ENCODE data around the gene ZAR1. TPM values are rescaled to one million over a fixed set of nuclear protein-coding genes. Genes with fewer than 3 reads are reported as not detected.
"Not testable (repeated sequence)": the region's sequence is repeated elsewhere in the genome, so short reads cannot be mapped to it uniquely, and the experiment has no call there.

ZAR1 gene
- not detected in 2 replicates for total RNA-seq

GRCh38 chr4:48490012-48490679, at the start of gene ZAR1:
TSS of gene ZAR1 (plus strand) at chr4:48490252. CDS start at chr4:48490292, 40 bp downstream.
- intact Hi-C loops (cut with micrococcal nuclease): no loop called here
- no peaks in the 10 kb centered on the region for H3K9me3 Mint-ChIP-seq
- H3K4me3 Mint-ChIP-seq: peak within 1 kb of the TSS; percentile 33
- DNase-seq (ENCODE audit: low spot score): no peak
- peaks cover 56% of the 10 kb centered on the region for H3K27me3 Mint-ChIP-seq (ENCODE audit: insufficient read depth)
- no peaks in the 10 kb centered on the region for H3K4me1 Mint-ChIP-seq (ENCODE audit: low read depth)
- H3K27ac Mint-ChIP-seq: no peak within 1 kb of the TSS
- H3K36me3 Mint-ChIP-seq (ENCODE audit: low read depth): no peaks in the 10 kb centered on the region

GRCh38 chr4:48440914-48441313, 49.1 kb upstream of the ZAR1 start:
- DNase-seq (ENCODE audit: low spot score); H3K36me3 Mint-ChIP-seq (ENCODE audit: low read depth); H3K4me3 Mint-ChIP-seq; H3K4me1 Mint-ChIP-seq (ENCODE audit: low read depth); H3K27ac Mint-ChIP-seq; intact Hi-C loops (cut with micrococcal nuclease); H3K9me3 Mint-ChIP-seq: not testable (repeated sequence)
- peaks cover 20% of the 10 kb centered on the region for H3K27me3 Mint-ChIP-seq (ENCODE audit: insufficient read depth)

- no peaks in the 10 kb centered on the region for H3K9me3 Mint-ChIP-seq
- no peaks in the 10 kb centered on the region for H3K36me3 Mint-ChIP-seq (ENCODE audit: low read depth)
- no peak overlapping the region for H3K27ac Mint-ChIP-seq
- DNase-seq (ENCODE audit: low spot score): no peak
- no peak overlapping the region for H3K4me3 Mint-ChIP-seq
- H3K4me1 Mint-ChIP-seq (ENCODE audit: low read depth): no peaks in the 10 kb centered on the region
- intact Hi-C loops (cut with micrococcal nuclease): loop anchor here (1.0 kb wide), 2 partner anchors 101 to 518 kb away; no protein-coding TSS in a partner anchor
- H3K27me3 Mint-ChIP-seq (ENCODE audit: insufficient read depth): peaks cover 6% of the 10 kb centered on the region
Observed at GRCh38 chr4:48445704-48446103, 44.3 kb upstream of the ZAR1 start.

GRCh38 chr4:48446642-48447041, 43.4 kb upstream of the ZAR1 start:
- H3K36me3 Mint-ChIP-seq (ENCODE audit: low read depth): no peaks in the 10 kb centered on the region
- H3K27me3 Mint-ChIP-seq (ENCODE audit: insufficient read depth): peaks cover 2% of the 10 kb centered on the region
- intact Hi-C loops (cut with micrococcal nuclease): no loop called here
- H3K27ac Mint-ChIP-seq: no peak overlapping the region
- DNase-seq (ENCODE audit: low spot score): no peak
- H3K4me3 Mint-ChIP-seq: no peak overlapping the region
- H3K9me3 Mint-ChIP-seq: no peaks in the 10 kb centered on the region
- no peaks in the 10 kb centered on the region for H3K4me1 Mint-ChIP-seq (ENCODE audit: low read depth)

GRCh38 chr4:48449151-48449550, 40.9 kb upstream of the ZAR1 start:
- Mint-ChIP-seq H3K27me3 (ENCODE audit: insufficient read depth) (no peaks in the 10 kb centered on the region), H3K36me3 (ENCODE audit: low read depth) (no peaks in the 10 kb centered on the region)

GRCh38 chr4:48450740-48451139, 39.3 kb upstream of the ZAR1 start:
- Mint-ChIP-seq H3K9me3 (no peaks in the 10 kb centered on the region), H3K4me3 (no peak overlapping the region), H3K27me3 (ENCODE audit: insufficient read depth) (peaks cover 4% of the 10 kb centered on the region), H3K27ac (no peak overlapping the region), H3K36me3 (ENCODE audit: low read depth) (no peaks in the 10 kb centered on the region), H3K4me1 (ENCODE audit: low read depth) (no peaks in the 10 kb centered on the region)
- intact Hi-C loops (cut with micrococcal nuclease): no loop called here
- DNase-seq (ENCODE audit: low spot score): no peak

More at GRCh38 chr4:48449151-48449550, 40.9 kb upstream of the ZAR1 start:
- no peaks in the 10 kb centered on the region for H3K4me1 Mint-ChIP-seq (ENCODE audit: low read depth)
- H3K4me3 Mint-ChIP-seq: no peak overlapping the region
- H3K27ac Mint-ChIP-seq: no peak overlapping the region
- intact Hi-C loops (cut with micrococcal nuclease): no loop called here
- DNase-seq (ENCODE audit: low spot score): no peak
- H3K9me3 Mint-ChIP-seq: no peaks in the 10 kb centered on the region

- H3K27ac Mint-ChIP-seq; DNase-seq (ENCODE audit: low spot score); H3K27me3 Mint-ChIP-seq (ENCODE audit: insufficient read depth); H3K4me1 Mint-ChIP-seq (ENCODE audit: low read depth); H3K9me3 Mint-ChIP-seq; intact Hi-C loops (cut with micrococcal nuclease); H3K36me3 Mint-ChIP-seq (ENCODE audit: low read depth); H3K4me3 Mint-ChIP-seq: not testable (repeated sequence)
Observed at GRCh38 chr4:48451656-48452055, 38.4 kb upstream of the ZAR1 start.

- intact Hi-C loops (cut with micrococcal nuclease): no loop called here
- H3K27ac Mint-ChIP-seq: no peak overlapping the region
- no peak for DNase-seq (ENCODE audit: low spot score)
- H3K27me3 Mint-ChIP-seq (ENCODE audit: insufficient read depth): peaks cover 13% of the 10 kb centered on the region
- H3K4me1 Mint-ChIP-seq (ENCODE audit: low read depth): no peaks in the 10 kb centered on the region
- H3K4me3 Mint-ChIP-seq: no peak overlapping the region
- no peaks in the 10 kb centered on the region for H3K36me3 Mint-ChIP-seq (ENCODE audit: low read depth)
- no peaks in the 10 kb centered on the region for H3K9me3 Mint-ChIP-seq
Observed at GRCh38 chr4:48454591-48454990, 35.5 kb upstream of the ZAR1 start.

- Mint-ChIP-seq H3K4me3 (no peak overlapping the region), H3K9me3 (no peaks in the 10 kb centered on the region)
Observed at GRCh38 chr4:48461000-48461399, 29.1 kb upstream of the ZAR1 start.

GRCh38 chr4:48462363-48462762, 27.7 kb upstream of the ZAR1 start:
- Mint-ChIP-seq H3K4me1 (ENCODE audit: low read depth) (no peaks in the 10 kb centered on the region), H3K27me3 (ENCODE audit: insufficient read depth) (peaks cover 6% of the 10 kb centered on the region), H3K36me3 (ENCODE audit: low read depth) (no peaks in the 10 kb centered on the region), H3K27ac (no peak overlapping the region), H3K9me3 (no peaks in the 10 kb centered on the region), H3K4me3 (no peak overlapping the region)
- intact Hi-C loops (cut with micrococcal nuclease): no loop called here
- DNase-seq (ENCODE audit: low spot score): no peak

More at GRCh38 chr4:48461000-48461399, 29.1 kb upstream of the ZAR1 start:
- Mint-ChIP-seq H3K27me3 (ENCODE audit: insufficient read depth) (peaks cover 7% of the 10 kb centered on the region), H3K36me3 (ENCODE audit: low read depth) (no peaks in the 10 kb centered on the region), H3K27ac (no peak overlapping the region), H3K4me1 (ENCODE audit: low read depth) (no peaks in the 10 kb centered on the region)
- intact Hi-C loops (cut with micrococcal nuclease): no loop called here
- no peak for DNase-seq (ENCODE audit: low spot score)

- peaks cover 7% of the 10 kb centered on the region for H3K27me3 Mint-ChIP-seq (ENCODE audit: insufficient read depth)
- H3K36me3 Mint-ChIP-seq (ENCODE audit: low read depth): no peaks in the 10 kb centered on the region
- no peak overlapping the region for H3K4me3 Mint-ChIP-seq
- no peaks in the 10 kb centered on the region for H3K9me3 Mint-ChIP-seq
- H3K27ac Mint-ChIP-seq: no peak overlapping the region
- intact Hi-C loops (cut with micrococcal nuclease): no loop called here
- DNase-seq (ENCODE audit: low spot score): no peak
- H3K4me1 Mint-ChIP-seq (ENCODE audit: low read depth): no peaks in the 10 kb centered on the region
Observed at GRCh38 chr4:48467442-48467841, 22.6 kb upstream of the ZAR1 start.

GRCh38 chr4:48467891-48468290, 22.2 kb upstream of the ZAR1 start:
- no peak overlapping the region for H3K4me3 Mint-ChIP-seq
- no peaks in the 10 kb centered on the region for H3K4me1 Mint-ChIP-seq (ENCODE audit: low read depth)
- peaks cover 7% of the 10 kb centered on the region for H3K27me3 Mint-ChIP-seq (ENCODE audit: insufficient read depth)
- DNase-seq (ENCODE audit: low spot score): no peak
- no peaks in the 10 kb centered on the region for H3K9me3 Mint-ChIP-seq
- H3K36me3 Mint-ChIP-seq (ENCODE audit: low read depth): no peaks in the 10 kb centered on the region
- H3K27ac Mint-ChIP-seq: no peak overlapping the region
- intact Hi-C loops (cut with micrococcal nuclease): no loop called here

- Mint-ChIP-seq H3K27me3 (ENCODE audit: insufficient read depth) (peaks cover 9% of the 10 kb centered on the region), H3K9me3 (no peaks in the 10 kb centered on the region), H3K4me3 (no peak overlapping the region), H3K27ac (no peak overlapping the region), H3K4me1 (ENCODE audit: low read depth) (no peaks in the 10 kb centered on the region), H3K36me3 (ENCODE audit: low read depth) (no peaks in the 10 kb centered on the region)
- intact Hi-C loops (cut with micrococcal nuclease): no loop called here
- DNase-seq (ENCODE audit: low spot score): no peak
Observed at GRCh38 chr4:48470137-48470536, 19.9 kb upstream of the ZAR1 start.

GRCh38 chr4:48470570-48470969, 19.5 kb upstream of the ZAR1 start:
- no peaks in the 10 kb centered on the region for H3K9me3 Mint-ChIP-seq
- H3K4me1 Mint-ChIP-seq (ENCODE audit: low read depth): no peaks in the 10 kb centered on the region
- no peak overlapping the region for H3K27ac Mint-ChIP-seq
- H3K4me3 Mint-ChIP-seq: no peak overlapping the region
- intact Hi-C loops (cut with micrococcal nuclease): no loop called here
- peaks cover 9% of the 10 kb centered on the region for H3K27me3 Mint-ChIP-seq (ENCODE audit: insufficient read depth)
- no peak for DNase-seq (ENCODE audit: low spot score)
- H3K36me3 Mint-ChIP-seq (ENCODE audit: low read depth): no peaks in the 10 kb centered on the region

Measured in activated T-helper 1 cell treated with anti-CD3 and anti-CD28 coated beads, Interleukin-12 subunit alpha, Interleukin-12 subunit beta, Interleukin-2, Interleukin-4 antibody, amounts not matched to agents 30 ng/mL and 10 ng/mL and 1 ng/mL, durations not matched to agents 14 hours and 24 hours and 36 hours (primary cell).